GM18861 (cell line): ENCODE data around the gene VENTX.
A peak's percentile ranks its signal among the peaks of the same experiment; 100 is the strongest.

Source experiments
- ATAC-seq: cut with Tn5 transposase; IDR thresholded peaks from one replicate; pipeline ENCODE4 v1.9.1; 2021; ENCODE audit not compliant: unreplicated experiment

The VENTX gene

GRCh38 chr10:133270773-133271297 lies 33.2 kb downstream of the VENTX start:
- ATAC-seq: no peak

- no peak for ATAC-seq
Measured at GRCh38 chr10:133271521-133272300, 34.1 kb downstream of the VENTX start.

GRCh38 chr10:133272301-133272963 lies 34.8 kb downstream of the VENTX start:
- no peak for ATAC-seq

GRCh38 chr10:133272964-133273420 lies 35.3 kb downstream of the VENTX start:
- no peak for ATAC-seq

- no peak for ATAC-seq
Measured at GRCh38 chr10:133273534-133274143, 36.0 kb downstream of the VENTX start.

- peak; percentile 38 for ATAC-seq
Measured at GRCh38 chr10:133274751-133275683, 37.4 kb downstream of the VENTX start.

- peak; percentile 27 for ATAC-seq
Measured at GRCh38 chr10:133275684-133276092, 38.0 kb downstream of the VENTX start.

GRCh38 chr10:133276100-133276434 lies 38.4 kb downstream of the VENTX start:
- no peak for ATAC-seq

GRCh38 chr10:133276435-133277201 lies 39.0 kb downstream of the VENTX start, which contains the start of gene ADAM8:
TSS of gene ADAM8 (minus strand) at chr10:133276868. CDS start at chr10:133276817, 51 bp downstream.
- ATAC-seq: peak; percentile 38

- no peak for ATAC-seq
Measured at GRCh38 chr10:133277277-133277992, 39.8 kb downstream of the VENTX start.

- no peak for ATAC-seq
Measured at GRCh38 chr10:133277993-133278576, 40.4 kb downstream of the VENTX start.

- peak; percentile 41 for ATAC-seq
Measured at GRCh38 chr10:133278577-133279265, 41.1 kb downstream of the VENTX start.

- ATAC-seq: no peak
Measured at GRCh38 chr10:133279326-133280226, 41.9 kb downstream of the VENTX start.

GRCh38 chr10:133280391-133281059 lies 42.9 kb downstream of the VENTX start:
- ATAC-seq: no peak

- no peak for ATAC-seq
Measured at GRCh38 chr10:133281084-133281483, 43.4 kb downstream of the VENTX start.

- ATAC-seq: no peak
Measured at GRCh38 chr10:133281628-133282372, 44.1 kb downstream of the VENTX start.
